GM08714 (cell line): ENCODE measurements around the gene MYO5B.

Experiments
- H3K4me3 ChIP-seq: fragments of 200-500 bp; sonication (Bioruptor generic); 2 replicates; pipeline ENCODE4 v1.5.1; 2014; ENCODE audit warnings: mild to moderate bottlenecking, low read length, inconsistent platforms
- ZNF274 ChIP-seq: IDR thresholded peaks from 2 replicates; pipeline ENCODE4 v1.6.1; 2012; ENCODE audit warnings: mild to moderate bottlenecking, low read depth, low read length

Gene MYO5B

GRCh38 chr18:50144540-50144939 lies 50.4 kb downstream of the MYO5B start:
- H3K4me3 ChIP-seq, result no peak overlapping the region
- no peak for TF ChIP-seq ZNF274

DNA sequence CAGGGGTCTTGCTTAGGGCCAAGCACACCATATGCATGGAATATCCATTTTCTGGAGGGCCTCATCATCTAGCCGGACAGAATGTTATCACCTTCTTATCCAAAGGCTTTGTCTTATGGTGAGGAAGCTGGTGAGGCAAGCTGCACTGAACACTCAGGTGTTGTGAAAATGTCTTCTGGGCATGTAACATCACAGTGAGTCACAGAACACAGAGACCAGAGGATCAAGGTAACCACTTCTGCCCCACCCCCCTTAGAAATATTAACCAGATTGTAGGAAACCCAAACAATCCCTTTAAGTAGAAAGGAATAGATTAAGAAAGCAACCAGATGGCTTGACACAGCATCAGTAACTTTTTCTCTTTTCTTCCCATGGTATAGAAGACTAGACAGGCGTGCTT lies 51.1 kb downstream of the MYO5B start:
- no peak overlapping the region for H3K4me3 ChIP-seq
- TF ChIP-seq ZNF274, result no peak

- TF ChIP-seq ZNF274, result no peak
These were observed 51.7 kb downstream of the MYO5B start for GRCh38 chr18:50143294-50143693.

GRCh38 chr18:50142441-50143120 lies 52.4 kb downstream of the MYO5B start:
- no peak overlapping the region for H3K4me3 ChIP-seq
- no peak for TF ChIP-seq ZNF274

More at GRCh38 chr18:50143294-50143693, 51.7 kb downstream of the MYO5B start:
- no peak overlapping the region for H3K4me3 ChIP-seq

DNA sequence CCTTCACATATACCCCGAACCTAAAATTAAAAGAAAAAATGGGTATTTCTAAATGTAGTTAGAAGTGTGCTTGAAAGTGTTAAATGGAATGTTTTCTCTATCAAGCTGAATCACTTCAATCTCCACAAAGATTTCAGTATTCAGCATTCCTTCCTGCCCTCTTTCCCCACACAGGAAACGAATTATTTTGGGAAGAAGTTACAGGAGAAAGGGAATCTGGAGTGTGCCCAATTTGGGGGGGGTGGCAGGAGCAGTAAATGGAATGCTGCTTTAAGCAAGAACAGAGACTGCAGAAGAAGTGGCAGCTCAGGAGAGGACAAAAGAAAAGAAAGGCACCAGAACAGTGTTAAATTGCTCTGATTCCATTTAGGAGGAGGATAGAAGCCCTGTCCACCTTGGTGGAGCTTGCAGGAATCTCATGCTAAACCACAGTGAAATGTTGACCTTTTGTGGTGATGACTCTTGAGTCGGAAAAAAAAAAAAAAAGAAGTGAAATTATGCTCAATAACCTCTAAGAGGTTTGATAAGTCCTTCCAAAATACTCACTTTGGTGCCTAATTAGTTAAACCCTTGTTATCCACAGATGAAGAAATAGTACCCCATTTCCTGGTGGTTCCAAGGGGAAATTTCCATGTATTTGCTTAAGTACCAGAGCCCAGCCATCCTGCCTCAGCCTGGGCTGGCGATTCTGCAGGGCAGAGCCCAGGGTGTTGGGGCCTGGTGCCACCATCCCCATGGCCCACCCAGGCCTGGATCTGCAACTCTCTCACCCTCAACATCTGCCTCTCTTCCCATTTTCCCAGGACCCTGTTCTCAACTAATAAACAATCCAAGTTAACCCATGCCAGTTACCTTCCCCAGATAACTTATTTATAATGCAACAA lies 56.5 kb downstream of the MYO5B start:
- no peak overlapping the region for H3K4me3 ChIP-seq
- TF ChIP-seq ZNF274, result no peak

GRCh38 chr18:50135903-50136302 lies 59.0 kb downstream of the MYO5B start:
- no peak for TF ChIP-seq ZNF274
- no peak overlapping the region for H3K4me3 ChIP-seq

DNA sequence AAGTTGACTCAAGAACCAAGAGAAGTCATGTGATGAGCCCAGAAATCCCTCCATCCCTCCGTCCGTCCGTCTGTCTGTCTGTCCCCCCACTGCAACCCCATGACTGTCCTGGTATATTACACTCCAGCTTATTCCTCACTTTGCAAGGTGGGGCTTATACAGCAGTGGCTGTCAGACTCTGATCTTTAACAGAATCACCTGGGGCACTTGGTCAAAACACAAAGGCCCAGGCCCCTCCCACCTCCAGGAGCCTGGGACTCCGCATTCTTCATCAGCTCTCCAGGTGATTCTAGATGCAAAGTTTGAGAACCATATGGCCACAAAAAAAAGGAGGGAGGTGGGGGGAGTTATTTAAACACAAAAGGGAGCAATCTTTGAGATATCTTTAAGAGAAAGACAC lies 61.4 kb downstream of the MYO5B start:
- H3K4me3 ChIP-seq, result no peak overlapping the region
- no peak for TF ChIP-seq ZNF274

GRCh38 chr18:50131591-50131990 lies 63.4 kb downstream of the MYO5B start:
- TF ChIP-seq ZNF274, result no peak

GRCh38 chr18:50128506-50129271 lies 66.3 kb downstream of the MYO5B start:
- TF ChIP-seq ZNF274, result no peak
- no peak overlapping the region for H3K4me3 ChIP-seq

More at GRCh38 chr18:50131591-50131990, 63.4 kb downstream of the MYO5B start:
- no peak overlapping the region for H3K4me3 ChIP-seq

- TF ChIP-seq ZNF274, result no peak
- H3K4me3 ChIP-seq, result no peak overlapping the region
These were observed 67.3 kb downstream of the MYO5B start for GRCh38 chr18:50127516-50128210.

DNA sequence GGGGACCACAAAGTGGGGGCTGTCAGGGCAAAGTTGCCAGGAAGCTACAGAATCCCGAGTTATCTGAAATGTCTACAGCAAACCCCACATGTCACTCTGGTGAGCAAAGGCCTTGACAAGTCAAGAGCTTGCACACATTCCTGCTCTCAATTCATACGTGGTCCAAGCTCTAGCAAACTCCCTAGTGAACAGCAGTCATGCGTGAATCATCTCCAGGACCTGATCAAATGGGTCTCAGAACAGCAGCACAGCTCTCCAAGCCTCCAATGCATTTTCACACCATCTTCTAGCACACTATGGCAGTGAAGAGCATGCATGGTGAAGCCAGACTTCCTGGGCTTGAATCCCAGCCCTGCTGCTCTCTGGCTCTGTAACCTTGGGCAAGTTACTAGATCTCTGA lies 68.5 kb downstream of the MYO5B start:
- H3K4me3 ChIP-seq, result no peak overlapping the region
- TF ChIP-seq ZNF274, result no peak

GRCh38 chr18:50125456-50125855 lies 69.5 kb downstream of the MYO5B start:
- no peak for TF ChIP-seq ZNF274
- no peak overlapping the region for H3K4me3 ChIP-seq

GRCh38 chr18:50119296-50119695 lies 75.7 kb downstream of the MYO5B start:
- TF ChIP-seq ZNF274, result no peak
- no peak overlapping the region for H3K4me3 ChIP-seq

DNA sequence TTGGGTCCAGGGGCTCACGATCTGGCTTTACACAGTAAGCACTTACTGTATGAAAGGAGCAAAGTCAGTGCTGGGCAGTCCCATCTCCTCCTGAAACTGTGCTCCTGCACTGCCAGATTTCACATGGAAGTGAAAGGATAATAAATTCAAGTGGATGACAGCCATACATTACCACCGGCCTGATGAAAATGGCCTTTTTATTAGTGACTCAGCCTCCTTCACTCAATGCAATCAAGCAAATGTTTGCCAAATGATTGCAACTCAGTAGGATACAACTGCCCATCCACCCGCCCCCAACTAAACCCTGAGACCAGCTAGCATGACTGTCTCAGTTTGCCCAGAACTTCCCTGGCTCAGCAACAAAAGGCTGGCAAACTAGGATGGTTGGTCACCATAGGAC lies 77.1 kb downstream of the MYO5B start:
- no peak for TF ChIP-seq ZNF274
- no peak overlapping the region for H3K4me3 ChIP-seq
